Measurements from ENCODE around the gene TBC1D8.

TBC1D8 gene

DNA sequence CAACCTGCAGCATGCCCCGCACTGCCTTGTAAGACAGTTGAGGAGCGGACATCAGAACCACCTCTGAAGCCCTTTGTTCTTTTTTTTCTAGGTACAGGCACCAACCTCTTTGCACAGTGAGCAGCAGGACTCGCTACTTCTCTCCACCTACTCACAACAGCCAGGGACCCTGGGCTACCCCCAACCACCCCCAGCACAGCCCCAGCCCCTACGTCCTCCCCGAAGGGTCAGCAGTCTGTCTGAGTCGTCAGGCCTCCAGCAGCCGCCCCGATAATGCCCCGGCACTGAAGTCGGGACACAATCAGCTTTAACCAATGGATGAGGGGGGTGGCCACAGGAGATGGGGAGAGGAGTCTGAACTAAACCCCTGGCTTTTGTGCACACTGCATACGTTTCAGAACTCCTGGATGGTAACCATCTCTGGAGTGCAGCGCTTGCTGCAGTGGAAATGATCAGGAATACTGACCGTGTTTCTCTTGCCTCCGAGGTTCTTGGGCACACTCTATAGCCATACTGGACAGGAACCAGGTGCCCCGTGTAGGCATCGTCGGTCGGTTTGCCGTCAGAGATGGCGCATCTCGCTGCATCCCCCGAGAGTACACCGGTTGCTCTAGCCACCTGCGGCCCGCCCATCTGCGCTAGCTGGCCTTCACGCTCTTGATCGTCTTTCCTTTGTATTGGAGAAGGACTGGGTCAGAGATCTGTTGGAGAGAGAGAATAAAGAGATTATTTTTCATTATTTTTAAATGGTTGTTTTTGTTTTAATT lies 155.7 kb downstream of the TBC1D8 start:
- DNase-seq = no peak

DNA sequence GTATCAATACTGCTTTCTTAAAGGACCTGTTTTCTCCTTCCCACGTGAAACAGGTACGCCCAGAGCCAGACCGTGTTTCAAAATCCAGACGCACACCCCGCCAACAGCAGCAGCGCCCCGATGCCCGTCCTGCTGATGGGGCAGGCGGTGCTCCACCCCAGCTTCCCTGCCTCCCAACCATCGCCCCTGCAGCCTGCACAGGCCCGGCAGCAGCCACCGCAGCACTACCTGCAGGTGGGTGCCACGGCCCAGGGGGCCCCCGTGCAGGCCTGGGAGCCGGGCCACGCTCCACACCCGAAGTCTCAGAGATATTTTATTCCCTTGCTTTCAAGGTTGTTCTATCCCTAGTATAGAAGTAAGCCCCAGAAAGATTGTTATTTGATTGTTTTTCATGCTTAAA lies 157.9 kb downstream of the TBC1D8 start:
- no peak for DNase-seq

GRCh38 chr2:100992262-100992661 lies 158.9 kb downstream of the TBC1D8 start:
- DNase-seq = no peak

DNA sequence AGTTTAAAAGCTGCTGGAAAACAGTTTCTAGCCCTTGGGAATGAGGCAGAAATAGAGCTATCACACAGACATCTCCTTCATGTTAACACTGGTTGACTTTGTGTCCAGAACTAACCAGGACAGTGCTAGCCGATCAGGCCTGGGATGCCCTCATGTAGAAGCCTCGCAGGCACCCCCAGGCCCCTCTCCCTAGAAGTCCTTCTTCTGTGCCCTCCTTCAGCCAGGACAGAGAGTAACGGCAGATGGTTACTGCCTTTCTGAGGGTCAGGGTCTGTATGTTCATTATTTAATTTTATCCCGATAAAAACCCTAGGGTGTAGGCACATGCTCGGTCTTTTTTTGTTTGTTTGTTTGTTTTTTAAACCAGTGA lies 159.8 kb downstream of the TBC1D8 start:
- DNase-seq = no peak

DNA sequence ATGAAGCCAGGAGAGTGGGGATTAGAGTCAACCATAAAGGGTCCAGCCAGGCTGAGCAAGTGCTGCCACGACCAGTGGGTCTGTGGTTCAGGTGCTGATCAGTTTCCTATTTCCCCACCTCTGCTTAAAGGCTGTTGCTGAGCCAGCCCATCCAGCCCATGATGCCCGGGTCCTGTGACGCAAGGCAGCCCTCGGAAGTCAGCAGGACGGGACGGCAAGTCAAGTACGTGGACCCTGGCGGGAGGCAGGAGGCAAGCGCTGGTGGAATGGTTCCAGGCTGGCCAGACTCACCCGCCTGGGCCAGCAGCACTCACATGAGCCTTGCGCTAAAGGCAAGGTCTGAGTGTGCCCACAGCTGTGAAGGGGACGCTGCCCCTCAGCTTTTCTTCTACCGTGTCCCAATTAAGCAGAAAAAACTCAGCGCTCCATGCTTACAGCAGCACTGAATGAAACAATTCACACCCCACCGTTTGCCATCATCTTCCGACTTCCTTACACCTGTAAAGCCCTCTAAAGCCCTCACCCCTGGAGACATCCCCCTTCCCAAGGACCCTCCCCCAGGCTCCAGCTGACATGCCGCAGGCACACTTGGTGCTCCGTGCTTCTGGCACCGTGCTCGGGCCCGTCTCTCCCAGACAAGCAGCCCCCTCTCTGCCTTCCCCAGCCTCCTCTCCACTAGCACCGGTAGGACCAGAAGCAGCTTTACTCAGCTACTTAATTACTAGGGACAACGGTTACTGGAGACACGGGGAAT lies 160.4 kb downstream of the TBC1D8 start:
- no peak for DNase-seq

DNA sequence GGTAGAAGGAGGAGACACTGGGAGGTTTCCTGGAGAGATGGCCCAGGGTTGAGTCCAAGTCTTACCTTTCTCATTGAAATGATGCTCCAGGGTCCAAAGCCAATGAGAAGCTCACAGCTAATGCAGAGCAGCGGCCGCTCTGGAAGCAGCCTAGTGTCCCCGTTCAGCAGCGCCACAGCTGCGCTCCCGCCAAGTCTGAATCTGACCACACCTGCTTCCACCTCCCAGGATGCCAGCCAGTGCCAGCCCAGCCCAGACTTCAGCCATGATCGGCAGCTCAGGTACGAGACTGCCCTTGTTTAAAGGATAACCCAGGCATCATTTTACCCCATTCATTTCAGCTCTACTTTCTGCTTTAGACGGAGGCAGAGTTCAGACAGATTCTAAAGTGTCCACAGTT lies 161.0 kb downstream of the TBC1D8 start:
- no peak for DNase-seq

- DNase-seq = no peak
These were observed 161.5 kb downstream of the TBC1D8 start for GRCh38 chr2:100989666-100990065.

DNA sequence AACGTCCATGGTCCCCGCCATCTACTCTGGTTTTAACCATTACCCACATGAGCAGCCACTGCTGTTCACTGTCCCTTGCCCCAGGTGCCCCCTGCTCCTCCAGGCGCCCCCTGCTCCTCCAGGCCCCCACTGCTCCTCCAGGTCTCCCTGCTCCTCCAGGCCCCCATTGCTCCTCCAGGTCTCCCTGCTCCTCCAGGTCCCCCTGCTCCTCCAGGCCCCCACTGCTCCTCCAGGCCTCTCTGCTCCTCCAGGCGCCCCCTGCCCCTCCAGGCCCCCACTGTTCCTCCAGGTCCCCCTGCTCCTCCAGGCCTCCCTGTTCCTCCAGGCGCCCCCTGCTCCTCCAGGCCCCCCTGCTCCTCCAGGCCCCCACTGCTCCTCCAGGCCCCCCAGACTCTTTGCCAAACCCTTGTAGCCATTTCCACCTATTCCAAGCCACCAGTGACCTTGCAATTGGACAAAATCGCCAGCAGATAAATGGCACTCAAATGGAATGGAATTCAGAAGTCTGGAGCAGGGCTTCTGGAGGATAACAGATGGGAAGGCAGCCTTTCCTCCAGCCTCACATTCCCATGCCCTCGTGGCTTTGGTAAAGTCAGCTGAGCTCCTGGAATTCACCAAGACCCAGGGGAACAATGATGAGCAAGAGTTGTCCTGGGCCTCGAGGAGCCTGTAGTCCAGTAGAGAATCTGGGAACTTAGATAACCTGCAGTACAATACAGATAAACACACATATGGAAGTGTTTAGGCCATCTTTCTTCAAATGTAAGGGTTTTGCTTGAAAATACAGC lies 162.4 kb downstream of the TBC1D8 start:
- no peak for DNase-seq

DNA sequence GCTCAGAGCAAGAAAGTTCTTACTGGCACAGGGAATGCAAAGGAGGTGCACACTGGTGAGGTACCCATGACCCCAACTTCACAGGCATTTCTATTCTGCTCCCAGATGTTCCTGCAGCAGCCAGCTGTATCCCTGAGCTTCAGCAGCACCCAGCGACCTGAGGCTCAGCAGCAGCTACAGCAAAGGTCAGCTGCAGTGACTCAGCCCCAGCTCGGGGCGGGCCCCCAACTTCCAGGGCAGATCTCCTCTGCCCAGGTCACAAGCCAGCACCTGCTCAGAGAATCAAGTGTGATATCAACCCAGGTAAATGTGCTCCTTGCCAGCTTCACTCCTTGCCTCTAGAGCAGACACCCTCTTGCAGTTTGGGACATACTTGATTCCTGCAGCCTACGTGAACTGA lies 163.2 kb downstream of the TBC1D8 start:
- no peak for DNase-seq

DNA sequence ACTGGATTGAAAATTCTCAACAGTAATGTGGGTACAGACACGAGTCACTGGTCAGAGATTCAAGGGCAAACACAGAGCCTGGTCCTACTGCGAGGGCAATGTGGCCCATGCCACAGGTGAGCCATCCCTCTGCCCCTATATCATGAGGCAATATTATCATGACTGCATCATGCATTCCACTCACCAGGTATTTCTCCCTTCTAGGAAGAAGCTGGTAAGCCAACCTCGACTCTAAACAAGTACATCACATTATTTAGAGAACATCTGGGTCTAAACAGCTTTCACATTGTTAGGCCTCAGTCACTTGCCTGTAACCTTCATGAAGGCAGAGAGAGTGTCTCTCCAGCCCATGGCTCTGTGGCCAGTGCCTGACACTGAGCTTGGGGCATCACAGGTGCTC lies 163.6 kb downstream of the TBC1D8 start:
- DNase-seq = no peak

DNA sequence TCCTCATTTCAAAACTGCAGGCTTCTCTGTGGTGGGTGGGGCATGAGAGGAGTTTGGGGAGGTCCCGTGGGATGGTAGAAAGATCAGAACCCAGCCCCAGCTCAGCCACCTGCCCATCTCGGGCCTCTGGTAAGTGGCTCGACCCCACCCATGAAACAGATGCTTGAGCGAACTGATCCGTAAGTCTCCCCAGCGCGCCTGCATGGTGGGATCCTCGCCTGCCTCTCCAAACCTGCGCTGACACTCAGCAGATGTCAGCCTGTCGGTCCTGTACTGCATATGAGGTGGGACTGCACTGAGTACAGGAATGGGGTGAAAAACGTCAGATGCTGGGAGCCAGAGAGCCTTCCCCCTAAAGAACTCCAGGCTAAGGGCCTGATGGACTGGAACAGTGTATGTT lies 165.0 kb downstream of the TBC1D8 start:
- no peak for DNase-seq

DNA sequence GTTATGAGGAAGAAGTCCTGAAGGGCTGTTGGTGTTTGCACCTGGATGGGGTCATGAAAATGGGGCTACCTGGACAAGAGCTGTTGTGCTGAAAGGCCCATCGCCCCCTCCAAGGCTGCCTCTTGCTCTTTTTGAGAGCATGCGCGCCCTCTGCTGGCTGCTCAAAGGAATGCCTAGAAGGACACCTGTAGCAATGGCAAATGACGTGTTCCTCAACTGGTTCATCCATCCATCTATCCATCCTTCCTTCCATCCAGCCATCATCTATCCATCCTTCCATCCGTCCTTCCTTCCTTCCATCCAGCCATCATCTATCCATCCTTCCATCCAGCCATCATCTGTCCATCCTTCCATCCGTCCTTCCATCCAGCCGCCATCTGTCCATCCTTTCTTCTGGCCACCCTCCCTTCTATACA lies 166.3 kb downstream of the TBC1D8 start:
- DNase-seq = peak; percentile 63

DNA sequence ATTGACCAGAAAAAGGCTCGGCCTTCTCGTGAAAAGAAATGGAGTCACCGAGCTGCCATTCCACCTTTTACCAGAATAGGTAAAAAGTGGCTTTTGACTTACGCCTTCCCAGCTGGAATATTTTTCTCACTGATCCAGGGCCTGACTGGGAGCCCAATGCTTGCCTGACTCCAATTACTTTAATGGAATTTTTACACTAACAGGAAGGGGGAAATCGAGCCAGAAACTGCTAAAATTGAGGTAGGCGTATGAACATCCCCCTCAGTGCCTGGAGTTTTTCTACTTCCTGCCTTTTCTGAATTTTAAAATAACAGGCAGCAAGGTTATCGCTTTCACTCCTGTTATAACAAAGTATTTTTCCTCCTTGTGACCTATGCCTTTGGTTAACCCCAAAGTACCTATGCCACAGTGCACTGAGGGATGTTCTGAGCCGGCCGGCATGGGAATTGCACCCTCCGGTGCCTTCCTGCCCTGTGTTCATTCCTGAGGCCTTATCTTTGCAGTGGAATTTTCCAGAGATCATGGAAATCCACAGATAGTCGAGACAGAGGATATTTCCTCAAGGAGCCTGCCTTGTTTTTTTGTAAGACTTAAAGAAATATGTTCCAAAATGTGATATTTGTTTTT lies 167.4 kb downstream of the TBC1D8 start:
- DNase-seq = no peak

DNA sequence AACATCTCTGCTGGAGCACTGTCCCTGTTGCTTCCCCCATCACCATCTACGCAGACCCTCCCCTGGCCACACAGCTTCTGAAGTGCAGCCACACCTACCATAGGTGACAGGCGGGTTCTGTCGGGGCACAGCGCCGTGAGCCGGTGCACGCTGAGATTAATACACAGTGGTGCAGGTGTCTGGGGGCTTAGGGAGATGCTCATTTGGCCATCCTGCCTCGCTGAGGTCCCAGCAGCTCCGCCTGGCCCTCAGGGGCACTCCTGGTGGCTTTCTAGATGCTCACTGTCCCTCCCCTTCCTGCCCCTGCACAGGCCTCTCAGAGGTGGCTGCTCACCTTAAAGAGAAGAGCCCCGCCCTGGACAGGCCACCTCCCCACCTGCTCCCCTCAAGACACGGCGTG lies 168.0 kb downstream of the TBC1D8 start:
- DNase-seq = no peak

DNA sequence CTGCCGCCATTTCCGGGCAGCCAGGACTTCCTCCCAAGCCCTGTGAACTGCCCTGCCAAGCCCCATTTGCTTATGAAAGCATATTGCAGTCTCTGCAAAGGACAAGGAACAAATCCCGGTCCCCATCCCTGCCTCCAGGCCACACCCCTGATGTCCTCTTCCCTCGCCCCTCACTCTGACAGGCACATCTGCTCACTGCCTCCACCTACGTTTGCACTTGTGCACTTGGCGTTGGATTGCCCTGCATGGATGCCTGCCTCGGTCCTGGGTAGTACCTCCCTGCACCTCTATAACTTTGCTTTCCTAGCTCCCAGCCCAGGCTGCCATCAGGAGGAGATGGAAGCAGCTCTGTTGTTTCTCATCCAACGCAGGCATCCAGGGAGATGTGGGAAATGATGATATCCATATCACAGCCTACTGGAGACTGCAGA lies 168.7 kb downstream of the TBC1D8 start:
- no peak for DNase-seq

- DNase-seq = no peak
These were observed 170.2 kb downstream of the TBC1D8 start for GRCh38 chr2:100981011-100981410.

GRCh38 chr2:100980046-100980445 lies 171.1 kb downstream of the TBC1D8 start:
- DNase-seq = no peak

DNA sequence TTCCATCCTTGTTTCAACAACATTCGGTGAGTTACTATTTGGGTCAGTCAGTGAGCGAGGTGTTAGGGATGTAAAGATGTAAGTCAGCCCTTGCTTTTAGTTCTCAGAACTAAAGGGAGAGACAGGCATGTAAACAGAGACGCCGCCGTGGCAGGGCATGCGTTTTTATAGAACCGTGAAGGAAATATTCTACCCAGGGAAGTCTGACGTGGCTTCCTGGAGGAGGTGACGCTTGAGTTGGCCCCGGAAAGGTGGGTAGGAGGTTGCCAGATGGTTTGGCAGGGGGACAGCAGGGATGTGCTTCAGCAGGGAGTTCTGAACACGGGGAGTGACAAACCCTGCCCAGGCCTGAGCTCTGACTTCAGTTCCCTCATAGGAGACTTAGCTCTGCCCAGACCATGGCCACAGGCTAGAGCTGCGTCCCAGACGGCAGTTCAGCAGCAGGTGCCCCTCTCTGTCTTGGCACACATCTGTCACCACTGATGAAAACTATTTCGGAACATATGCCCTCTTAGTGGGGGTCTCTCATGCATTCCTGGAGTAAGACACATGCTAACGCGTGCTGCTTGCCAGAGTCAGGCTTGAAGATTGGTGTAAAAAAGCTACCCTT lies 172.5 kb downstream of the TBC1D8 start:
- no peak for DNase-seq

- no peak for DNase-seq
These were observed 173.7 kb downstream of the TBC1D8 start for GRCh38 chr2:100977511-100977910.

DNA sequence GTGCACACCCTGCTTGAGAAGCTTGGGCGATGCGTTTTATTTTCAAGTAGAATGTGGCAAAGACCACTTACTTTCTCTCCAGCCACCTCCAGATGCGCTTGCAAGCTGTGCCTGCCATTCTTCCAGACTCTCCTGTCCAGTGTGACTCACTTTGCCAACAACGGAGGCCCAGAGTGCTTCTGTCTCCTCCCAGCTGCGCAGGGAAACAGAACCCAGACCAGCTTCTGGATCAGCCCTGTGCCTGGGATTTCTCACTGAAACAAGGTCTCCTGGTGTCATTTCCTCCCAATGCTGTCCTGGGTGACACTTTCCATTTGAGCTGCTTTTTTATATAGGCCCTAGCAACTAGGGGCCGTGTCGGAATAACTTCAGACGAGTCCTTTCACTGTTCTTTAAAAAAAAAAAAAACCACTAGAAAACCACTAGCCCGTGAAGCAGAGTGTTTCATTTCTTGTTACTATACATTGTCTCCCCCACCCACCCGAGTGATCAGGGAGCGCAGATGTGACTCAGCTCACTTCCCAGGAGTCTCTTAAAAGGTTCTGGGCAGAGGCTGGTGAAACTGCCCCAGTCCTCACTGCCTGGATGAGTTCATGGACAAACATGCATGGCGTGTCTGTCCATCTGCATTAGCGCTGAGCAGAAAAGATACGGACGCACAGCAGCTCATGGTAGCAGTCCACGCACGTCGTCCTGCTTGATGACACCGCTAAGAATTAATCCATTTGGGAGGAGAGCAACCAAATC lies 174.4 kb downstream of the TBC1D8 start:
- DNase-seq = no peak

DNA sequence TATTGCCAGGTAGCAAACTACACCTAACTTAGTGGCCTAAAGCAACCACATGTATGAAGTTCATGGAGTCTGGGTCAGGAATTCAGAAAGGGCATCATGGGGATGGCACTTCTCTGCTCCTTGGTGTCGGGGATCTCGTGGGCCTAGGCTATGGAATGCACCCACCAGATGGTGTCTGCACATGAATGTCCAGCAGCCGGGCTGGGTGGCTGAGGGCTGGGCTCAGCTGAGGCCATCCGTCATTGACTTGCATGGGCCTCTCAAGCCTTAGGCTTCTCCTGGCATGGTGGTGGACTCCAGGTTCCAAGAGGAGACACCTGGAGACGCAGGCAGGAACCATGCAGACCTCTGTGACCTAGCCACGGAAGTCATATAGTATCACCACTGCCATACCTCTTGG lies 175.1 kb downstream of the TBC1D8 start:
- DNase-seq = no peak

- DNase-seq = no peak
These were observed 175.7 kb downstream of the TBC1D8 start for GRCh38 chr2:100975521-100975785.
